GM18870 (cell line): ENCODE measurements around the gene CSDE1.

Experiments
- ATAC-seq: cut with Tn5 transposase; IDR thresholded peaks from one replicate; pipeline ENCODE4 v1.9.1; 2021; ENCODE audit warnings: moderate library complexity; ENCODE audit not compliant: unreplicated experiment

Gene CSDE1

GRCh38 chr1:114703242-114703641, 54.5 kb downstream of the CSDE1 start:
- no peak for ATAC-seq

DNA sequence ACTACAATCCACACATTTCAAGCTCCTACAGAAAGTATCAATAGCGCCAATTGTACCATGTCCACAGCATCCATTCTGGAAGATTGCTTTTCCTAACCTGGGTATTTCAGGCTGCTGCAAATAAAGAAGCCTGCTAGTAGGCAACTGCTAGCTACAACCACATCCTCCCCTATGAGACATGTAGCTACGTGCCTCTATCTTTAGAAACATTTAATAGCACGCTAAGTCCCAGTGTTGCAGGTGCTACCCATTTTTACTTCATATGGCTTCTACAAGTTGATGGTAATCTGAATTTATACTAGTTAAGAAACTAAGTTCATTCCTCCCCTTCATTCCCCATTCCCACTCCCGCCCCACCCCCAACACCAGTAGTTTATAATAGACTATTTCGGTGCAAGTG, 55.0 kb downstream of the CSDE1 start:
- ATAC-seq: no peak

DNA sequence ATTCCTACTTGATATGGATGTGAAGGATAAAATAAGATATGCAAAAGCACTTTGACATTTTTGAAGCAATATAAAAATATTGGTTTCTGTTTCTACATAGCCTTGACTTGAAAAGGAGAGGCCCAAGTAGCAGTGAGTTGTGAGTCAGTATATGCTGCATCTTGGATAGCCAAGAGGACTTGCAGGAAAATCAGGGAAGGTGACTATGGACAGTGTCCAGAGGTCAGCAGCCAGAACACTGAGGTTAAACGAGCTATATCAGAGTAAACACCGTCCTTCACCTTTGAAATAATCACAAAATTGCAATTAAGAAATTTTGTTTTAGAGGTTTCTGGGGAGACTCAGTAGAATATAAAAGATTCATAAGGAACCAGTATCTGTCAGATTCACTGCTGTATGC, 55.9 kb downstream of the CSDE1 start:
- ATAC-seq: no peak

DNA sequence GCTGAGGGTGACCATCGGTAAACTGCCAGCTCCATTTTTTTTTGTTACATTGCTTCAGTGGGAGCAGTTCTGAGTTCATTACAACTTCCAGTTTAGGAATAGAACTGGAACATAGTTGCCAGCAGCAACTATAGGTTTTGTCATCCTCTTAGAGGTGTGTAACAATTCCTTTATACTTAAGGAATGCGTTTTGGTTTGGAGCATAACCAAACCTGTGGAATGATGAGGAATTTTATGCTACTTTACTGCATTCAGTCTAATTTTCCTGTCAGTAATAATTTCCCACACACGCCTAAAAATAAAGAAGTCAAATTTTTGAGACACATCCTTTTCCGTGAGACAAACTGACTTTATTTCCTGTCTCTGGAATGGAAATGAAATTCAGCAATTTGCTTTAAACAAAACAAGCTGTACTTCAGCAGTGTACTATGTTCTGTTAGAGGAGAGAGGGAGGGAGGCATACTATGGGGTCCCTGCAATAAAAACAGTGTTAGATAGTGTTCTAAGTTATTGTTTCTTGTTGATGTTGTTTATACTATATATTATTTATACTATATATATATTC, 57.7 kb downstream of the CSDE1 start:
- ATAC-seq: no peak

- ATAC-seq: no peak
These were observed 61.0 kb downstream of the CSDE1 start for GRCh38 chr1:114696810-114697209.

GRCh38 chr1:114695430-114696058, 62.2 kb downstream of the CSDE1 start, which contains the start of gene AMPD1:
Gene AMPD1 (minus strand): TSS chr1:114695546. CDS start chr1:114695471, 75 bp downstream.
- no peak for ATAC-seq

DNA sequence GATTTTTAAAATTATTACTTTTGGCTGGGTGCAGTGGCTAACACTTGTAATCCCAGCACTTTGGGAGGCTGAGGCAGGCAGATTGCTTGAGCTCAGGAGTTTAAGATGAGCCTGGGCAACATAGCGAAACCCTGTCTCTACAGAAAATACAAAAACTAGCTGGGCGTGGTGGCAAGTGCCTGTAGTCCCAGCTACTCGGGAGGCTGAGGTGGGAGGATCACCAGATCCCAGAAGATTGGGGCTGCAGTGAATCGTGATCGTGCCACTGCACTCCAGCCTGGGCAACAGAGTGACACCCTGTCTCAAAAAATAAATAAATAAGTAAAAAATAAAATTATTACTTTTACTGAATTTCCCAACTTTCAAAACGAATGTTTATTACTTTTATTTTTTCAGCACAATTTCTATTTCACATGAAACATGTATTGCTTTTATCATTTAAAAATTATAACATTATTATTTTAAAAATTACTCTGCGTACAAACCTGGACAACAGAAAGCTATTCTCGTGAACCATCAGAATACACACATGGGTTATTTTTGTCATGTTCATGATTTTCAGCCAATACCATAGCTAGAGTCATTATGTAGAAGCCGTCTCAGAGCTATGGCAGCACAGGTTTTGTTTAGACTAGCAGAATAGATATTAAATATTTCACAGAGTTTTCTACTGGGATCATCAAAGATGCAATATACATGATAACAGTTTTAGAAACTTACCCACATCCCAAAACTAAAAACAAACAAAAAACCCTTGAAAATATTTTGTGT, 63.1 kb downstream of the CSDE1 start:
- ATAC-seq: no peak

GRCh38 chr1:114692947-114693346, 64.8 kb downstream of the CSDE1 start:
- no peak for ATAC-seq

- ATAC-seq: no peak
These were observed 66.7 kb downstream of the CSDE1 start for GRCh38 chr1:114691061-114691460.

DNA sequence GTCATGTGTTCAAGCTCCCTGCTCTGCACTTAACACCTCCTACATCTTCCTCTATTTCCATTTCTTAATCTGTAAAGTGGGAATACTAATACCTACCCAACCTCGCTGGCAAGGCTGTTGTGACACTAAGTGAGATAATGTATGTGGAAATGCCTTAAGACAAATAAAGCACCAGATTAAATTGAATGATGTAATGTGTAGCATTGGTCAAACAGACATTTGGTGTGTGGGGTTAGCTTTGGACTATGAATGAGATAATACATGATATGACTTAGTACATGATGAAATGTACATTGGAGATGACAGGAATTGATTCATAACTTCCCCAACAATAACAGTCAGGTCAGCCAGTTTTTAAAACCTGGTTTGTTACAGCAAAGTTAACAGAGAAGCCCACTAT, 67.6 kb downstream of the CSDE1 start:
- ATAC-seq: no peak

DNA sequence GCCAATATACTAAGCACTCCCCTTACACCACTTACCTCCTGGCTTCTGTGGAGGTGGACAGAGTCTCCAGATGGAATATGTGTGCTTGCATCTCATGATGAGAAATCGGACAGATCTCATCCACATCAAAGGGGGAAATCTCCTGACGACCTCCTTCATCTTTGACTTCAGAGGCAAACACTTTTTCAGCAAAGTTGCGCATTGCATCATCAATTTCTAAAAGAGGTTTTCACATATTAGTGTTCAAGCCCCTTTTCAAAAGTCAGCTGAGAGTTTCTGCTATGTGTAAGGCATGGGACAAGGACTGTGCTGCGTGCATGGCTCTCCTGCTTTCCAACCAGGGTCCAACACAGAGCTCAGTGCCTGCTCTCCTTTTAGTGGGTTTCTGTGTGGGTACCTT, 69.3 kb downstream of the CSDE1 start:
- ATAC-seq: no peak

DNA sequence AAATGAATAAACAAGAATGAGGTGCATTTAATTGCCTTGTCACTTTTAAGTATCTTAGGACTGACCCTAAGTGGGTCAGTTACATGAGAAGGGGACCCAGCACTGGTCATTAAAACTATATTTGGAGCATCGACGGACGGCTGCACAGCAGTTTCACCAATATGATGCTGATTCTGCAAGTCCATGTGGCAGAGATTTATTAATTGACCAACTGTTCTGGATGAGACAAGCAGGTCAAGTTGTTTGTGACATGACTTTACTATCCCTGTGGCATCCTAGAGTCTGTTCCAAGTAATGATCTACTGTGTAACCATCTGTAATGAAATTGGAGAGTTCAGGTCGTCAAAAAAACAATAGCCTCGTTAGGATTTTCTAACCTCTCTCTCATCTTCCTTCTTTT, 71.9 kb downstream of the CSDE1 start:
- no peak for ATAC-seq

- no peak for ATAC-seq
These were observed 80.1 kb downstream of the CSDE1 start for GRCh38 chr1:114677691-114678090.

- ATAC-seq: no peak
These were observed 81.7 kb downstream of the CSDE1 start for GRCh38 chr1:114676115-114676514.

GRCh38 chr1:114671939-114672275, 85.9 kb downstream of the CSDE1 start:
- no peak for ATAC-seq

GRCh38 chr1:114671011-114671938, 86.5 kb downstream of the CSDE1 start:
- ATAC-seq: no peak

DNA sequence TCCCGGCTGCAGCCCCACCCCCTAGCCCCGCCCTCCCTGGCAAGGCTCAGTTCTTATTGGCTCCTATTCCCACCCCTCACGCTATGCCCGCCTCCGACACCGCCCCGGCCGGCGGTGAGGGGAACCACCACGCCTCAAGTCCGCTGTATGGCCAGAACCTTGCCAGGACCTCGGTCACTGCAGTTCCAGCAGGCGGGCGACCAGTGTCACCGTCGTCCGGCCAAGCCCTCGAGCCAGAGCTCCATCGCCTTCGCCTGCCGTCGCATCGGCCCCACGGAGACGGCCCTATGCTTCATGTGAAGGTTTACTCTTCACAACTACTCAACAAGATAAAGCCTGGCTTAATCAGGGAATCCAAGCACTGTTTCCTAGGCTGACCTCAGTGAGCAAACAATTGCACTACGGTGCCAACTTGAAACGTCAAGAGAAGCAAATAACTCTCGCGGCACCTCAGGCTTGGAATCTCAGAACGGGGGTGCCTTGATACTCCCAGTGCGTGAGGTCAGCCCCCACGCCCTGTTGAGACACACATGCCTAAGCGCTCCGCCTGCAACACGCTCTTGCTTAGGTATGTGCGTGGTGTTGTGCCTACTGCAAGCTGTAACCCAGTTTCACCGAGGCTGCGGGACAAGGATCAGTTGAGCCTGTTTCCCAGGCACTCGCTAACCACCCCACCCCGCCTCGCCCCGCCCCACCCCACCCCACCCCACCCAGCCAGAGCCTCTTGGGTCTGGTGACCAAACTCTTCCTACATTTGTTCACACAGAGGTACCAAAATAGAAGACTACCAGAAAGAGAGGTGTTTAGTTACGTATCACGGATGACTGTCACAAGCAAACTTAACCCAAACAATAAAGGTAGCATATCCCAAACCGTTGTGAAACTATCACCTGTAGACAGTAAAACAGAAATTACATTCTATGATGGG, 87.4 kb downstream of the CSDE1 start:
- peak; percentile 92 for ATAC-seq

DNA sequence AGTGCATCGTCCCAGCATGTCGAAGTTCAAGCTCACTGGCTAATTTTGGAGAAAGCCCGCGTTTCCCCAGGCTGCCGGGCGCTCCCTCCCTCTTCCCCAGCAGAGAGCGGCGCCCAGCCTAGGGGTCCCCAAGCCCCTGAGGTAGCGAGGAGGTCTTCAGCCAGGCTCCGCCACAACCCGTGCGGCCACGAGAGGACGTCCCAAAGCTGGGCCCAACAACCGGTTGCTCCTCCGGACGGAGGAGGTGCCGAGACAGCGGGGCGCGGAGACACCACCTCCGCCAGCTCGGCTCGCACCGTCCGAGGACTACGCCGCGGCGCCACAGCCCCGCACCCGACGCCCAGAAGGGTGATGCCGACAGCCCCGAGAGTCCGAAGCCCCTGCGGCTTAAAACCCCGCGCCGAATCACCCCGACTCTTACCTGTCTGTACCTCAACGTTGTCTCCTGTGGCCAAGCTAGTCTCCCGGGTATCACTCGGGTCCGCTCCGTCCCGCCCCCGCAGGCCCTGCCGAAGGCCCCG, 88.2 kb downstream of the CSDE1 start, which contains the start of gene DENND2C:
DENND2C (minus strand) TSS at position 488 of the 521 bp plus-strand sequence. CDS start 44,065 bp downstream, outside the sequence.
- ATAC-seq: peak; percentile 38

GRCh38 chr1:114668784-114669561, 88.8 kb downstream of the CSDE1 start:
- ATAC-seq: no peak
